Calu3 (cell line): ENCODE measurements around the gene TTC21A. TPM values are rescaled to one million over a fixed set of nuclear protein-coding genes. Genes with fewer than 3 reads are reported as not detected.

Experiments used
- BruUV-seq: library from RNA; stranded (reverse); fragments of 400-500 nt; replicated peaks from 2 replicates; lab custom pipeline; 2021; lab: Mats Ljungman, UMichigan
- CTCF ChIA-PET: fragments of 300-600 bp; sonication (Branson Sonifier 250); formaldehyde crosslinking; loops from one replicate; lab custom pipeline; 2022; ENCODE audit warnings: antibody characterized with exemption; lab: Charles Lee
- DNase-seq: peaks from one replicate; pipeline ENCODE4 v3.0.0; 2022
- H3K27ac Mint-ChIP-seq: one replicate; pipeline ENCODE4 v1.8.0; 2022; ENCODE audit warnings: mixed read lengths; ENCODE audit not compliant: unreplicated experiment
- H3K27me3 Mint-ChIP-seq: one replicate; pipeline ENCODE4 v1.8.0; 2022; ENCODE audit warnings: mixed read lengths; ENCODE audit not compliant: unreplicated experiment
- H3K36me3 Mint-ChIP-seq: one replicate; pipeline ENCODE4 v1.8.0; 2022; ENCODE audit warnings: mild to moderate bottlenecking, moderate library complexity, mixed read lengths; ENCODE audit not compliant: insufficient read depth, unreplicated experiment
- H3K4me1 Mint-ChIP-seq: one replicate; pipeline ENCODE4 v1.8.0; 2022; ENCODE audit warnings: mild to moderate bottlenecking, low read depth, mixed read lengths; ENCODE audit not compliant: unreplicated experiment
- H3K4me3 Mint-ChIP-seq: one replicate; pipeline ENCODE4 v1.8.0; 2022; ENCODE audit warnings: mild to moderate bottlenecking, low read depth, moderate library complexity, mixed read lengths; ENCODE audit not compliant: unreplicated experiment
- H3K9me3 Mint-ChIP-seq: one replicate; pipeline ENCODE4 v1.8.0; 2022; ENCODE audit warnings: low read depth, mixed read lengths; ENCODE audit not compliant: unreplicated experiment
- CTCF ChIP-seq: fragments of 200-600 bp; IDR thresholded peaks from one replicate; pipeline ENCODE4 v1.8.0; 2022; ENCODE audit warnings: antibody characterized with exemption; ENCODE audit not compliant: unreplicated experiment
- intact Hi-C: fragments of 100-400 bp; cut with micrococcal nuclease; formaldehyde crosslinking; loops from one replicate; pipeline ENCODE4 v1.10.0; 2022; ENCODE audit not compliant: unreplicated experiment
- total RNA-seq: library from RNA; stranded (reverse); gene quantifications from 2 replicates; pipeline ENCODE4 v1.2.3, GENCODE V29; 2022

TTC21A gene
- total RNA-seq, 1 experiment from 2014 or later, result 8.1 TPM

DNA sequence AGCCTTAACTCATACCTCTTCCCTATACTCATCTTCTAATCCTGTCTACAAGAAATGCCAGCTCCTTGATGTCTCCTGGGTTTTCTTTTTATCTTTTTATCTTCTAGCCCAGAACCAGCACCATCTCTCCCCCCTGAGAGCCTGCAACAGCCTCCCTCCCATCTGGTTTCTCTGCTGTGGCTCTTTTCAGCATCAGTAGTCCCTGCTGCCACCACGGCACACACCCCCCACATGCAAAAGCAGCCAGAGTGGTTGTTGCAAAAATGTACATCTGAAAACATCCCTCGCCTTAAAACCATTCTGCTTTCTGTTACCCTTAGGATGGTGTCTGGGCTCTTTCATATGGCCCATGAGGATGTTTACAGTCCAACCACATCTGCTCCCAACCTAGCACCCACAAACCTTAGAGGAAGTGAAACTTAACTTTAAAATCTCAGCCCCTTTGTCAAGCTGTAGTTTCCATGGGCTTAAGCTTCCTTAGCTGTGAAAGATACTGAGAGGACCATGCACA, 775 bp downstream of the TTC21A start:
- peak overlapping the region; percentile 73 for H3K27ac Mint-ChIP-seq
- DNase-seq, result no peak
- H3K4me3 Mint-ChIP-seq, result peak overlapping the region; percentile 92
- no peaks in the 10 kb centered on the region for H3K27me3 Mint-ChIP-seq
- no peaks in the 10 kb centered on the region for H3K9me3 Mint-ChIP-seq
- TSS peak; percentile 72 for BruUV-seq
- peaks cover 32% of the 10 kb centered on the region for H3K36me3 Mint-ChIP-seq
- intact Hi-C loops, result no loop called here
- peaks cover 41% of the 10 kb centered on the region for H3K4me1 Mint-ChIP-seq
- no peak for TF ChIP-seq CTCF
- CTCF ChIA-PET, result interaction anchor here (0.6 to 1.5 kb wide), 3 partner anchors 11 to 287 kb away, joined by 3 to 10 read pairs (median 3); no protein-coding TSS in a partner anchor

DNA sequence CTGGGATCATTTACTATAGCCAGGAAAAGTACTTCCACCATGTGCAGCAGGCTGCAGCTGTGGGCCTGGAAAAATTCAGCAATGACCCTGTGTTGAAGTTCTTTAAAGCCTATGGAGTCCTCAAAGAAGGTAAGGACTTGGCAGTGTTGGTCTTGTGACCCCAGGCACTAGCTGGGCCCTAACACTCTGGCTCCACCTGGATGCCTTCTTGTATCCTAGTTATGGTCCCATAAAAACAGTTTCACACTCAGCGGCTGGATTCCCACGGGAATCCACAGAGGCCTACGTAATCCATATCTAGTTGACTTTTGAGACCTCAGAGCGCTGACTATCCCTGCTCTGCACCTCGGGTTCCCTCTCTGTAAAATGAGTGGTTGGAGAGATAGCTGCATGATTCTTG, 1.6 kb downstream of the TTC21A start:
- Mint-ChIP-seq H3K27me3 (no peaks in the 10 kb centered on the region), H3K36me3 (peaks cover 32% of the 10 kb centered on the region), H3K4me1 (peaks cover 33% of the 10 kb centered on the region), H3K27ac (no peak overlapping the region), H3K4me3 (no peak overlapping the region), H3K9me3 (no peaks in the 10 kb centered on the region)
- no TSS peak for BruUV-seq
- DNase-seq, result no peak
- no peak for TF ChIP-seq CTCF
- CTCF ChIA-PET, result no interaction called here
- intact Hi-C loops, result no loop called here

- DNase-seq, result no peak
- TF ChIP-seq CTCF, result no peak
- intact Hi-C loops, result no loop called here
- no peaks in the 10 kb centered on the region for H3K27me3 Mint-ChIP-seq
- CTCF ChIA-PET, result no interaction called here
- H3K36me3 Mint-ChIP-seq, result peaks cover 29% of the 10 kb centered on the region
- no peak overlapping the region for H3K4me3 Mint-ChIP-seq
- no peak overlapping the region for H3K27ac Mint-ChIP-seq
- H3K4me1 Mint-ChIP-seq, result peaks cover 27% of the 10 kb centered on the region
- BruUV-seq, result no TSS peak
- H3K9me3 Mint-ChIP-seq, result no peaks in the 10 kb centered on the region
Observed at GRCh38 chr3:39110041-39110639, 2.7 kb downstream of the TTC21A start.

- Mint-ChIP-seq H3K4me1 (peaks cover 12% of the 10 kb centered on the region), H3K9me3 (no peaks in the 10 kb centered on the region), H3K36me3 (peaks cover 16% of the 10 kb centered on the region), H3K27me3 (no peaks in the 10 kb centered on the region), H3K27ac (no peak overlapping the region), H3K4me3 (no peak overlapping the region)
- CTCF ChIA-PET, result no interaction called here
- BruUV-seq, result no TSS peak
- intact Hi-C loops, result no loop called here
- no peak for TF ChIP-seq CTCF
- DNase-seq, result no peak
Observed at GRCh38 chr3:39112113-39112512, 4.6 kb downstream of the TTC21A start.
